Bronchial epithelial cell (primary cell): ENCODE results near the gene ZNF654. TPM values are rescaled to one million over a fixed set of nuclear protein-coding genes. Genes with fewer than 3 reads are reported as not detected.

ENCODE experiments used
- DNase-seq: peaks from one replicate; pipeline ENCODE4 v3.0.0-alpha.2; 2010; ENCODE audit warnings: low read depth
- FAIRE-seq: peaks from 2 replicates; lab custom pipeline; 2011; peaks lifted over from hg19 to GRCh38; lab: Jason Lieb, UNC
- H3K27me3 ChIP-seq: 2 replicates; pipeline ENCODE4 v1.5.1; 2011; ENCODE audit warnings: low read length; ENCODE audit not compliant: control insufficient read depth, insufficient read depth
- H3K36me3 ChIP-seq: 2 replicates; pipeline ENCODE4 v1.5.1; 2011; ENCODE audit warnings: low read length; ENCODE audit not compliant: control insufficient read depth, insufficient read depth
- H3K4me3 ChIP-seq: 2 replicates; pipeline ENCODE4 v1.5.1; 2011; ENCODE audit warnings: mild to moderate bottlenecking, low read depth, low read length, control low read depth
- total RNA-seq: library from RNA; depleted of rRNA; stranded (reverse); fragments of >200 nt; gene quantifications from 2 replicates; pipeline ENCODE4 v1.2.1, GENCODE V29; 2014
- TF ChIP-seq, protein P1 (sequence below): IDR thresholded peaks from 2 replicates; pipeline ENCODE4 v1.5.1; 2011; ENCODE audit warnings: mild to moderate bottlenecking, moderate library complexity, low read length, control low read depth, inconsistent platforms; ENCODE audit not compliant: insufficient read depth, severe bottlenecking

Gene ZNF654
- total RNA-seq, 1 donor from 2014 or later = 13.2 TPM

DNA sequence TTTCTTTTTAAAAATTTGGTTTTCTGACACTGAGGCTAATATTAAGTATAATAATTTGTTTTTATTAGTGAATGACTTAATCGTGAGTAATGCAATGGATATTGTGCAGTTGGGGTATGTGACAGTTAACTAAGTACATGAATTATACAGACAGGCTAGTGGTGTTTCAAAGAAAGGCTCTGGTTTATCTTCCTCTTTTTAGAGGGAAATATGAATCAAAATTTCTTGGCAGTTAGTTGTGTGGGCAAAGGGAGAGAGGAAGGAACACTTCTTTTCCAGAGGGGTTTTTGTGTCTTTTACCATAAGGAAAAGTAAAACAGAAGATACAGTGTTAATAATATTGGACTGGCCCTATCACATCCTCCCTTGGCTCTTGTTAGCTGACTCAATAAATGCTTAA lies 2.7 kb downstream of the ZNF654 start:
- no peaks in the 10 kb centered on the region for H3K27me3 ChIP-seq
- H3K36me3 ChIP-seq = no peaks in the 10 kb centered on the region
- TF ChIP-seq, protein P1, sequence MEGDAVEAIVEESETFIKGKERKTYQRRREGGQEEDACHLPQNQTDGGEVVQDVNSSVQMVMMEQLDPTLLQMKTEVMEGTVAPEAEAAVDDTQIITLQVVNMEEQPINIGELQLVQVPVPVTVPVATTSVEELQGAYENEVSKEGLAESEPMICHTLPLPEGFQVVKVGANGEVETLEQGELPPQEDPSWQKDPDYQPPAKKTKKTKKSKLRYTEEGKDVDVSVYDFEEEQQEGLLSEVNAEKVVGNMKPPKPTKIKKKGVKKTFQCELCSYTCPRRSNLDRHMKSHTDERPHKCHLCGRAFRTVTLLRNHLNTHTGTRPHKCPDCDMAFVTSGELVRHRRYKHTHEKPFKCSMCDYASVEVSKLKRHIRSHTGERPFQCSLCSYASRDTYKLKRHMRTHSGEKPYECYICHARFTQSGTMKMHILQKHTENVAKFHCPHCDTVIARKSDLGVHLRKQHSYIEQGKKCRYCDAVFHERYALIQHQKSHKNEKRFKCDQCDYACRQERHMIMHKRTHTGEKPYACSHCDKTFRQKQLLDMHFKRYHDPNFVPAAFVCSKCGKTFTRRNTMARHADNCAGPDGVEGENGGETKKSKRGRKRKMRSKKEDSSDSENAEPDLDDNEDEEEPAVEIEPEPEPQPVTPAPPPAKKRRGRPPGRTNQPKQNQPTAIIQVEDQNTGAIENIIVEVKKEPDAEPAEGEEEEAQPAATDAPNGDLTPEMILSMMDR = no peak
- DNase-seq (peak; percentile 36), FAIRE-seq (no peak)
- H3K4me3 ChIP-seq = no peak overlapping the region

DNA sequence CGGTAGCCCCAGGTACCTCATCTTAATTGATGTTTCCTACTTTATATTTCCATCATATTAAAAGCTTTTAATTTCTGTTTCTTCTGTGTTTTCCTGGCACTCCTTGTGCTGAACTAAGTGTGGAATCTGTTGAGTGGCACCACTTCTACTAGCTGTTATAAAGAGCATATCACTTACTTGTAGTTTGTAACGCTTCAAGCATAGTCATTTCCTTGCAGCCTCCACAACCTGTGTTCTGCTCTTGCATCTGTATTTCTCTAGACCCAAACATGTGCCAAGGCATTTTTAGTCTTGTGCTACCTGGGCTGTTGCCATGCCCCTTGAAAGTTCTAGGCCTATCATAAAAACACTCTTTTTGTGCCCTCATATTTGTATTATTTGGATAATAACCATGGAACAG lies 16.0 kb downstream of the ZNF654 start:
- DNase-seq (no peak), FAIRE-seq (no peak)
- Histone ChIP-seq H3K36me3 (no peaks in the 10 kb centered on the region), H3K4me3 (no peak overlapping the region), H3K27me3 (no peaks in the 10 kb centered on the region)
- TF ChIP-seq, protein P1 = no peak

DNA sequence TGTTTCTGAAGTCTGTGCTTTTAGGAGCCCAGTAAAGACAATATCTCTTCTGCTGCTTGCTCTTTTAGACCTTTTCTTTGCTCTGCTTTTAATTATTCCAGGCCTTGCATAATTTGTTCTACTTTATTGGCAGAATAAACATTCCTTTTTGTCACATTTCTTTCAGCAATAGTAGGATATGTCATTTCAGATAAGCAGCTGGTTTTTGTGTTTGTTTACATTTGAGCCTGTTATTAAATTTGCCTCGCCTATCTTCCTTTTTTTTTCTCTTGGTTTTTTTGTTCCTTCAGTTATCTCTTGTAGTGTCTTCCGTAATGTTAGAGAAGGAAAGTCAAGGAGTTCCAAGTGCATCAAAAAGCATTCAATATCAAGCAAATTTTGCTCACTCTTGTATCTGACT lies 16.4 kb downstream of the ZNF654 start:
- H3K36me3 ChIP-seq = no peaks in the 10 kb centered on the region
- DNase-seq (no peak), FAIRE-seq (no peak)
- no peaks in the 10 kb centered on the region for H3K27me3 ChIP-seq
- H3K4me3 ChIP-seq = no peak overlapping the region
- TF ChIP-seq, protein P1 = no peak

DNA sequence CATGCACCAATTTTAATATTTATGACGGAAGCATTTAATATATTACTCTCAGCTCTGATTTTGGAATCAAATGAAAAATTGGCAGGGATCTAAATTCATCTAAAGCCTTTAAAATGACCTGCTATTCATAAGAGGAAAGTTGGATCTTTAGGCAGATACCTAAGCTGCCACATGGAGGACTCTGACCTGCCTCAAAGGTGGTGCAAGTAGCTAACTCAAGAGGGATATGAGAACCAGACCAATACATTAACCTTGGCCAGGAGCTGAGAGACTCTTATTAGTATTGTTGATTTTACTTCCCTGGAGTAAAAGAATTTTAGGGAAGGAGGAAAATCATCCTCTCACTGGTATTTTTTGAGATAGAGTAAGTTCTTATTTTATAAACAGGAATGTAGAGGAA lies 17.7 kb downstream of the ZNF654 start:
- no peaks in the 10 kb centered on the region for H3K27me3 ChIP-seq
- FAIRE-seq = no peak
- DNase-seq = no peak
- TF ChIP-seq, protein P1 = no peak
- no peak overlapping the region for H3K4me3 ChIP-seq
- H3K36me3 ChIP-seq = no peaks in the 10 kb centered on the region

DNA sequence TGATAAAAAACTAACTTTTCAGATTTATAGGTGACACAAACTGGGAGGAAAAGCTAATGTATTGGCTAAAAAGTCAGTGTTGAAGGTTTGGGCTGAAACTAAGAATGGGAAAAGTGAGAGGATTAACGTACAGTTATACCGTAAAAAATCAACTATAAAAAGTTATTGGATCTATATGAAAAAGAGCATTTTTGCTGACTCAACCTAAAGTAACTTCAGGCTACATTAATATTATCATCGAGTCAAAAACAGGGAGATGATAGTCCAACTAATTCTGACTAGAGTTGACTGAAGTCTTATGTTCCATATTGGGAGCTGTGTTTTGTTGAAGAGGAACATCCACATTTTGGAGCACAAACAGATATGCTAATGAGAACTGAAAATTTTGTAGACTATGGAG lies 19.9 kb downstream of the ZNF654 start:
- Histone ChIP-seq H3K36me3 (no peaks in the 10 kb centered on the region), H3K27me3 (no peaks in the 10 kb centered on the region), H3K4me3 (no peak overlapping the region)
- no peak for DNase-seq
- TF ChIP-seq, protein P1 = no peak
- no peak for FAIRE-seq

DNA sequence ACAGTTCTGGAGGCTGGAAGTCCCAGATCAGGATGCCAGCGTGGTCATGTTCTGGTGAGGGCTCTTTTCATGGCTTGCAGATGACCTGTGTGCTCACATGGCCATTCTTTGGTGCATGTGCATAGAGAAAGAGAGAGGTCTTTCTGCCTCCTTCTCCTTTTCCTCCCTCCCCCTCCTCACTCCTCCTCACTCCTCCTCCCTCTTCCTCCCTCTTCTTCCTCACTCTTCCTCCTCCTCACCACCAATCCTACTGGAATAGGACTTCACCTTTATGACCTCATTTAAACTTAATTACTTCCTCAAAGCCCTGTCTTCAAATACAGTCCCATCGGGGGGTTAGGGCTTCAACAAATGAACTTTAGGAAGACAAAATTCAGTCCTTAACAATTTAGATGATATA lies 23.8 kb downstream of the ZNF654 start:
- no peak for FAIRE-seq
- no peaks in the 10 kb centered on the region for H3K27me3 ChIP-seq

More for the DNA sequence above, 23.8 kb downstream of the ZNF654 start:
- TF ChIP-seq, protein P1 = no peak
- no peaks in the 10 kb centered on the region for H3K36me3 ChIP-seq
- H3K4me3 ChIP-seq = no peak overlapping the region
- no peak for DNase-seq
